ENCODE data around the gene HGS. TPM values are rescaled to one million over a fixed set of nuclear protein-coding genes. Genes with fewer than 3 reads are reported as not detected.

The HGS gene
- polyA plus RNA-seq, 3 donors, result 19.3 to 200 (median 28.0) TPM

- Mint-ChIP-seq H3K36me3 (peaks cover 56 to 97% of the 10 kb centered on the region in 2 donors), H3K27ac (no peak overlapping the region), H3K27me3 (ENCODE audit: low read depth in 3 of 3) (peaks cover 0 to 1% (median 0%) of the 10 kb centered on the region in 3 donors), H3K4me3 (no peak overlapping the region), H3K4me1 (peaks cover 4% of the 10 kb centered on the region), H3K9me3 (peaks cover 0 to 2% (median 0%) of the 10 kb centered on the region in 7 donors)
- 97% methylated on average over 40 of the region's 40 CpGs for WGBS (ENCODE audit: insufficient coverage)
- Histone ChIP-seq H3K9me3 (replicated peaks in 1 of 2; ENCODE audit: control insufficient read depth in 1 of 2, insufficient read depth in 1 of 2, low read length in 2 of 2) (no peaks in the 10 kb centered on the region), H3K9ac (ENCODE audit: insufficient read depth, low read length, poor library complexity, severe bottlenecking) (no peak overlapping the region), H3K4me2 (replicated peaks; ENCODE audit: extremely low read depth, low read length, poor library complexity, severe bottlenecking) (no peak overlapping the region), H3K79me2 (ENCODE audit: insufficient read depth, low read length) (peaks cover 48% of the 10 kb centered on the region), H3K36me3 (replicated peaks in 1 of 2; ENCODE audit: control insufficient read depth in 1 of 2, insufficient read depth in 2 of 2, low read length in 2 of 2) (peaks cover 87 to 98% of the 10 kb centered on the region in 2 donors), H2AFZ (ENCODE audit: insufficient read depth, low read depth, low read length, poor library complexity, severe bottlenecking) (no peak overlapping the region), H4K20me1 (ENCODE audit: insufficient read depth, low read length) (peaks cover 93% of the 10 kb centered on the region), H3K4me1 (ENCODE audit: control insufficient read depth in 1 of 2, insufficient read depth in 2 of 2, low read length in 2 of 2) (peaks cover 0 to 2% of the 10 kb centered on the region in 2 donors), H3K4me3 (replicated peaks in 1 of 3; ENCODE audit: low read depth in 2 of 3, low read length in 3 of 3) (no peak overlapping the region), H3K27me3 (ENCODE audit: control insufficient read depth in 2 of 2, insufficient read depth in 2 of 2, low read length in 2 of 2) (no peaks in the 10 kb centered on the region), H3K27ac (ENCODE audit: low read depth in 1 of 2, low read length in 2 of 2) (no peak overlapping the region)
- no peak for DNase-seq
- no peak for TF ChIP-seq CTCF (IDR thresholded peaks at IDR 0.05)
- intact Hi-C loops (cut with micrococcal nuclease), result no loop called here
Measured at GRCh38 chr17:81696218-81696941, 12.6 kb downstream of the HGS start.

- peak overlapping the region in 4 of 7 donors; percentile 17 to 53 (median 36) for H3K27ac Mint-ChIP-seq
Measured at GRCh38 chr17:81697261-81698044, 13.6 kb downstream of the HGS start.

More at GRCh38 chr17:81697261-81698044, 13.6 kb downstream of the HGS start:
- Mint-ChIP-seq H3K4me3 (no peak overlapping the region), H3K9me3 (peaks cover 0 to 2% (median 0%) of the 10 kb centered on the region in 7 donors), H3K4me1 (peaks cover 15% of the 10 kb centered on the region), H3K27me3 (ENCODE audit: low read depth in 3 of 3) (peaks cover 0 to 1% (median under 1%) of the 10 kb centered on the region in 3 donors), H3K36me3 (peaks cover 49 to 91% of the 10 kb centered on the region in 2 donors)
- H3K4me3 ChIP-seq (replicated peaks in 1 of 3; ENCODE audit: low read depth in 2 of 3, low read length in 3 of 3), result no peak overlapping the region
- no peaks in the 10 kb centered on the region for H3K9me3 ChIP-seq (replicated peaks in 1 of 2; ENCODE audit: control insufficient read depth in 1 of 2, insufficient read depth in 1 of 2, low read length in 2 of 2)
- peaks cover 10 to 12% of the 10 kb centered on the region in 2 donors for H3K4me1 ChIP-seq (ENCODE audit: control insufficient read depth in 1 of 2, insufficient read depth in 2 of 2, low read length in 2 of 2)
- H3K4me2 ChIP-seq (replicated peaks; ENCODE audit: extremely low read depth, low read length, poor library complexity, severe bottlenecking), result no peak overlapping the region
- no peak overlapping the region for H3K9ac ChIP-seq (ENCODE audit: insufficient read depth, low read length, poor library complexity, severe bottlenecking)
- H4K20me1 ChIP-seq (ENCODE audit: insufficient read depth, low read length), result peaks cover 93% of the 10 kb centered on the region
- 94% methylated on average over 23 of the region's 25 CpGs for WGBS (ENCODE audit: insufficient coverage)
- H3K27ac ChIP-seq (ENCODE audit: low read depth in 1 of 2, low read length in 2 of 2), result no peak overlapping the region
- intact Hi-C loops (cut with micrococcal nuclease), result no loop called here
- no peak overlapping the region for H2AFZ ChIP-seq (ENCODE audit: insufficient read depth, low read depth, low read length, poor library complexity, severe bottlenecking)
- H3K79me2 ChIP-seq (ENCODE audit: insufficient read depth, low read length), result peaks cover 51% of the 10 kb centered on the region
- H3K36me3 ChIP-seq (replicated peaks in 1 of 2; ENCODE audit: control insufficient read depth in 1 of 2, insufficient read depth in 2 of 2, low read length in 2 of 2), result peaks cover 79 to 93% of the 10 kb centered on the region in 2 donors
- no peaks in the 10 kb centered on the region for H3K27me3 ChIP-seq (ENCODE audit: control insufficient read depth in 2 of 2, insufficient read depth in 2 of 2, low read length in 2 of 2)
- TF ChIP-seq CTCF (IDR thresholded peaks at IDR 0.05), result no peak
- no peak for DNase-seq
